K562 (cell line): ENCODE results near the gene TDRD10. TPM values are rescaled to one million over a fixed set of nuclear protein-coding genes. Genes with fewer than 3 reads are reported as not detected.

Experiments
- DMBX1 ChIP-seq: fragments of 250-450 bp; sonication (Bioruptor Pico); IDR thresholded peaks from 2 replicates; pipeline ENCODE4 v1.8.0; 2022; ENCODE audit warnings: inconsistent platforms, mild to moderate bottlenecking, moderate library complexity, borderline replicate concordance
- ELF1 ChIP-seq: fragments of 200-800 bp; sonication (Bioruptor generic); IDR thresholded peaks from 2 replicates; pipeline ENCODE4 v1.6.1; 2016; ENCODE audit warnings: missing genetic modification characterization, missing compliant biosample characterization
- KAT7 ChIP-seq: sonication (generic); formaldehyde crosslinking; IDR thresholded peaks from 2 replicates; pipeline ENCODE4 v1.8.0; 2022; ENCODE audit warnings: missing genetic modification reagents, mild to moderate bottlenecking, borderline replicate concordance
- KDM1A ChIP-seq, 2 experiments: fragments of 450-650 bp; IDR thresholded peaks; 2 replicates each; pipeline ENCODE4 v1.6.1; 2016; ENCODE audit warnings: mild to moderate bottlenecking in 2 of 2
- SIN3A ChIP-seq, 2 experiments: fragments of 150-350 bp in 1 of 2; IDR thresholded peaks; 2 replicates each; pipeline ENCODE4 v1.6.1; 2011 to 2016; ENCODE audit warnings: borderline replicate concordance in 2 of 2, low read depth in 2 of 2, low read length in 2 of 2, mild to moderate bottlenecking in 2 of 2, moderate library complexity in 2 of 2; ENCODE audit not compliant: control insufficient read depth in 1 of 2
- ZNF445 ChIP-seq: fragments of 250-450 bp; sonication (Bioruptor Pico); IDR thresholded peaks from 2 replicates; pipeline ENCODE4 v1.4.0; 2020; ENCODE audit warnings: low read depth, mild to moderate bottlenecking, moderate library complexity
- polyA plus RNA-seq, 8 experiments: library from polyadenylated mRNA; depleted of rRNA in 4 of 8; stranded (reverse) in 5 of 8; unstranded in 3 of 8; fragments of >200 nt; fragmentation: Nextera tagmentation in 2 of 8; fragmentation: Illumina TruSeq in 1 of 8; extraction: Ambion mirVana in 2 of 8; extraction: Trizol in 1 of 8; gene quantifications; 2 replicates each; pipeline versions ENCODE4 v1.2.1 to v1.2.3, GENCODE V29; 2011 to 2014; ENCODE audit warnings: inconsistent platforms in 1 of 8, missing spikeins in 1 of 8
- total RNA-seq, 7 experiments: library from RNA; depleted of rRNA in 6 of 7; stranded (reverse); fragments of >200 nt in 6 of 7; fragmentation: Illumina TruSeq in 2 of 7; extraction: Trizol in 2 of 7; gene quantifications; 2 replicates each; pipeline versions ENCODE4 v1.2.1 to v1.2.3, GENCODE V29; 2011 to 2021; ENCODE audit warnings: low replicate concordance in 1 of 7
- TF ChIP-seq, protein P1 (sequence below), 2 experiments: fragments of 450-650 bp in 1 of 2; sonication (generic) in 1 of 2; formaldehyde crosslinking in 1 of 2; IDR thresholded peaks; 2 replicates each; pipeline versions ENCODE4 v1.7.1 to v1.9.0; 2016 to 2022; ENCODE audit warnings: inconsistent platforms in 1 of 2, mild to moderate bottlenecking in 1 of 2, missing genetic modification reagents in 1 of 2

The TDRD10 gene
- total and polyA plus RNA-seq, 9 of the 15 experiments (the other 6 are each of a cell fraction or from before 2014, with no cell fraction given): not detected

DNA sequence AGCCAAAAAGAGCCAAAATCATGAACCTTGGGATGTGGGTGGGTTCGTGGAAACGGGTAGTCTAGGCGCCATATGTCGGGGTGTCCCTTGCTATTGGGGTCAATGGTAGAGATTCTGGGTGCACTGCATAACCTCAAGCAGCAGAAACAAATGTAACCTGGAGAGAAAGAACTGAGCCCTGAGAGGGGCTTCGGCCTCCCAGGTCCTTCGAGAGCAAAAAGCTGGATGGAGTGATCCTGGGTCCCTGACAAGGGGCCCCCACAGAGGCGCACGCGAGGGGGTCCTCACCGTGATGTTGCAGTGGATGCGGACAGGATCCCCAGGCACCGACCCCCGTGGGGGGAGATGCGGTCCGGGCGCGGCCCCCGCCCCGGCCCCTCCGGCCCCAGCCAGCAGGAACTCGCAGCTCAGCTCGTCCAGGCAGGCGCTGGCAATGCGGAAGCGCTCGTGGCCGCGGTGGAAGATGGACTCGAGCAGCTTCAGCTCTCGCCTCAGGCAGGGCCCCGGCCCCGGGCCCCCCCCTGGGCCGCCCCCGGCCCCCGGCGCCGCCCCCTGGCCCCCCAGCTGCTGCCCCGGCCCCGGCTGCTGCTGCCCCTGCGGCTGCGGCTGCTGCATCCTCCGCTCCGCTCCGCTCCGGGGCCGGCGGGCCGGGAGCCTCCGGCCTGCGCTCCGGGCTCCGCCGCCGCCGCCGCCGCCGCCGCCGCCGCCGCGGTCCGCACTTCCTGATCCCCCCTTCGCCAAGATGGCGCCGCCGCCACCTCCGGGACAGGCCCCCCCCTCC, 56.1 kb downstream of the TDRD10 start, which contains the start of gene UBE2Q1 (continued):
- TF ChIP-seq, protein P1, sequence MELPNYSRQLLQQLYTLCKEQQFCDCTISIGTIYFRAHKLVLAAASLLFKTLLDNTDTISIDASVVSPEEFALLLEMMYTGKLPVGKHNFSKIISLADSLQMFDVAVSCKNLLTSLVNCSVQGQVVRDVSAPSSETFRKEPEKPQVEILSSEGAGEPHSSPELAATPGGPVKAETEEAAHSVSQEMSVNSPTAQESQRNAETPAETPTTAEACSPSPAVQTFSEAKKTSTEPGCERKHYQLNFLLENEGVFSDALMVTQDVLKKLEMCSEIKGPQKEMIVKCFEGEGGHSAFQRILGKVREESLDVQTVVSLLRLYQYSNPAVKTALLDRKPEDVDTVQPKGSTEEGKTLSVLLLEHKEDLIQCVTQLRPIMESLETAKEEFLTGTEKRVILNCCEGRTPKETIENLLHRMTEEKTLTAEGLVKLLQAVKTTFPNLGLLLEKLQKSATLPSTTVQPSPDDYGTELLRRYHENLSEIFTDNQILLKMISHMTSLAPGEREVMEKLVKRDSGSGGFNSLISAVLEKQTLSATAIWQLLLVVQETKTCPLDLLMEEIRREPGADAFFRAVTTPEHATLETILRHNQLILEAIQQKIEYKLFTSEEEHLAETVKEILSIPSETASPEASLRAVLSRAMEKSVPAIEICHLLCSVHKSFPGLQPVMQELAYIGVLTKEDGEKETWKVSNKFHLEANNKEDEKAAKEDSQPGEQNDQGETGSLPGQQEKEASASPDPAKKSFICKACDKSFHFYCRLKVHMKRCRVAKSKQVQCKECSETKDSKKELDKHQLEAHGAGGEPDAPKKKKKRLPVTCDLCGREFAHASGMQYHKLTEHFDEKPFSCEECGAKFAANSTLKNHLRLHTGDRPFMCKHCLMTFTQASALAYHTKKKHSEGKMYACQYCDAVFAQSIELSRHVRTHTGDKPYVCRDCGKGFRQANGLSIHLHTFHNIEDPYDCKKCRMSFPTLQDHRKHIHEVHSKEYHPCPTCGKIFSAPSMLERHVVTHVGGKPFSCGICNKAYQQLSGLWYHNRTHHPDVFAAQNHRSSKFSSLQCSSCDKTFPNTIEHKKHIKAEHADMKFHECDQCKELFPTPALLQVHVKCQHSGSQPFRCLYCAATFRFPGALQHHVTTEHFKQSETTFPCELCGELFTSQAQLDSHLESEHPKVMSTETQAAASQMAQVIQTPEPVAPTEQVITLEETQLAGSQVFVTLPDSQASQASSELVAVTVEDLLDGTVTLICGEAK (IDR thresholded peaks at IDR 0.05): peak; percentile 51
- TF ChIP-seq, protein P1 (CRISPR knock-in tag; IDR thresholded peaks at IDR 0.05): no peak
- TF ChIP-seq DMBX1 (no peak), KDM1A (IDR thresholded peaks at IDR 0.05) (no peak), SIN3A (IDR thresholded peaks at IDR 0.05; ENCODE audit: borderline replicate concordance in 2 of 2, control insufficient read depth in 1 of 2, low read depth in 2 of 2, low read length in 2 of 2) (0 out of 4 replicates have a peak, but pooled peaks of 1 of the 2 experiments have one; percentile 55), ELF1 (tag) (peak; percentile 95), KAT7 (CRISPR knock-in tag) (no peak), ZNF445 (CRISPR knock-in tag) (no peak)
